Measurements from ENCODE around the gene MAN1C1. TPM values are rescaled to one million over a fixed set of nuclear protein-coding genes. Genes with fewer than 3 reads are reported as not detected.

MAN1C1 gene
- total and polyA plus RNA-seq, 2 donors (not counting 3 experiments of a cell fraction or from before 2014, with no cell fraction given), result 1.5 to 4.0 TPM

- Histone ChIP-seq H3K4me1 (ENCODE audit: control insufficient read depth, extremely low read depth, insufficient read depth, low read length) (peaks cover 5% of the 10 kb centered on the region), H3K27ac (ENCODE audit: insufficient read depth, low read depth, low read length) (no peak overlapping the region), H3K79me2 (ENCODE audit: control insufficient read depth, insufficient read depth, low read length) (no peaks in the 10 kb centered on the region), H3K36me3 (ENCODE audit: control insufficient read depth in 2 of 2, extremely low read depth in 1 of 2, insufficient read depth in 2 of 2, low read length in 2 of 2) (peaks cover 15 to 19% of the 10 kb centered on the region in 2 experiments), H3K9me1 (replicated peaks; ENCODE audit: control insufficient read depth, extremely low read depth, insufficient read depth, low read length) (no peaks in the 10 kb centered on the region), H3K27me3 (ENCODE audit: control insufficient read depth in 2 of 2, insufficient read depth in 2 of 2, low read length in 2 of 2) (no peaks in the 10 kb centered on the region), H2AFZ (ENCODE audit: low read depth, low read length) (no peak overlapping the region), H3K9me3 (replicated peaks; ENCODE audit: control insufficient read depth, insufficient read depth, low read length) (no peaks in the 10 kb centered on the region), H3K9ac (replicated peaks; ENCODE audit: extremely low read depth, insufficient read depth, low read length) (no peak overlapping the region), H3K4me2 (ENCODE audit: insufficient read depth, low read length) (no peak overlapping the region), H4K20me1 (replicated peaks; ENCODE audit: control insufficient read depth, extremely low read depth, insufficient read depth, low read length) (no peaks in the 10 kb centered on the region), H3K4me3 (replicated peaks in 1 of 3; ENCODE audit: insufficient read depth in 1 of 3, low read depth in 1 of 3, low read length in 3 of 3) (no peak overlapping the region)
- CTCF ChIA-PET, result interaction anchor here (1.5 kb wide), 1 partner anchor 62 kb away, joined by 3 read pairs; no protein-coding TSS in a partner anchor
- no peak for DNase-seq (ENCODE audit: low read depth, low spot score)
- POLR2A ChIA-PET, result interaction anchor here (0.6 kb wide), 1 partner anchor 11 kb away, joined by 3 read pairs; no protein-coding TSS in a partner anchor
- TF ChIP-seq POLR2AphosphoS5 (IDR thresholded peaks at IDR 0.05; ENCODE audit: insufficient read depth, low read depth, low read length), result no peak
- no peak for TF ChIP-seq FOS (IDR thresholded peaks at IDR 0.05; ENCODE audit: borderline replicate concordance, insufficient read depth, low read length)
- TF ChIP-seq JUN (IDR thresholded peaks at IDR 0.05; ENCODE audit: borderline replicate concordance, insufficient read depth, insufficient read length, low read depth), result no peak
- no peak for TF ChIP-seq MAX (IDR thresholded peaks at IDR 0.05; ENCODE audit: insufficient read depth, insufficient read length)
- TF ChIP-seq EZH2 (IDR thresholded peaks at IDR 0.05; ENCODE audit: borderline replicate concordance, low read depth, low read length, severe bottlenecking), result no peak
- TF ChIP-seq CTCF (IDR thresholded peaks at IDR 0.05; ENCODE audit: extremely low read depth in 1 of 2, insufficient read depth in 1 of 2, low read depth in 1 of 2, low read length in 2 of 2), result no peak
- FAIRE-seq, result no peak
- dilution Hi-C loops (cut with MboI; ENCODE audit: extremely low pct_ligation_motif_present, low sequenced_read_pairs), result no loop called here
- BruUV-seq (replicated peaks), result no TSS peak
- intact Hi-C loops (cut with micrococcal nuclease), result no loop called here
These were observed 216.6 kb downstream of the MAN1C1 start for GRCh38 chr1:25833158-25833557.

Other genes starting within 250 kb of the MAN1C1 start
- gene RHCE, start 196.0 kb upstream of the MAN1C1 start, total RNA-seq, result not detected in 2 replicates
- gene RHCE, start 196.0 kb upstream of the MAN1C1 start, polyA plus RNA-seq, result 0.07 and 0.14 TPM in 2 replicates
- 24.4 and 25.5 TPM in 2 replicates for gene MACO1, start 185.9 kb upstream of the MAN1C1 start, total RNA-seq
- gene MACO1, start 185.9 kb upstream of the MAN1C1 start, polyA plus RNA-seq, result 7.0 and 7.7 TPM in 2 replicates
- gene LDLRAP1, start 73.2 kb upstream of the MAN1C1 start, total RNA-seq, result 20.8 and 24.7 TPM in 2 replicates
- 23.1 and 23.6 TPM in 2 replicates for gene LDLRAP1, start 73.2 kb upstream of the MAN1C1 start, polyA plus RNA-seq
- gene SELENON, start 183.4 kb downstream of the MAN1C1 start, total RNA-seq, result 166 and 182 TPM in 2 replicates
- 112 and 117 TPM in 2 replicates for gene SELENON, start 183.4 kb downstream of the MAN1C1 start, polyA plus RNA-seq
- 33.8 and 34.8 TPM in 2 replicates for gene MTFR1L, start 203.2 kb downstream of the MAN1C1 start, total RNA-seq
- 39.1 and 45.5 TPM in 2 replicates for gene MTFR1L, start 203.2 kb downstream of the MAN1C1 start, polyA plus RNA-seq
- 4.5 and 4.8 TPM in 2 replicates for gene AUNIP, start 242.7 kb downstream of the MAN1C1 start, total RNA-seq
- 1.6 and 1.8 TPM in 2 replicates for gene AUNIP, start 242.7 kb downstream of the MAN1C1 start, polyA plus RNA-seq

All from endothelial cell of umbilical vein (primary cell).